ENCODE results near the gene BIN2.

Gene BIN2

GRCh38 chr12:51254536-51254935 is 69.4 kb downstream of the BIN2 start:
- TF ChIP-seq CTCF (IDR thresholded peaks at IDR 0.05; ENCODE audit: low read length, missing control alignments): no peak
- no peak overlapping the region for H3K4me3 ChIP-seq (replicated peaks; ENCODE audit: low read depth, low read length)
- no peak for DNase-seq (ENCODE audit: low read depth)

GRCh38 chr12:51253276-51253675 is 70.7 kb downstream of the BIN2 start:
- TF ChIP-seq CTCF (IDR thresholded peaks at IDR 0.05; ENCODE audit: low read length, missing control alignments): no peak
- DNase-seq (ENCODE audit: low read depth): no peak
- H3K4me3 ChIP-seq (replicated peaks; ENCODE audit: low read depth, low read length): no peak overlapping the region

GRCh38 chr12:51247523-51248206 is 76.3 kb downstream of the BIN2 start:
- no peak for TF ChIP-seq CTCF (IDR thresholded peaks at IDR 0.05; ENCODE audit: low read length, missing control alignments)
- DNase-seq (ENCODE audit: low read depth): no peak
- no peak overlapping the region for H3K4me3 ChIP-seq (replicated peaks; ENCODE audit: low read depth, low read length)

- peak; percentile 85 for DNase-seq (ENCODE audit: low read depth)
- H3K4me3 ChIP-seq (replicated peaks; ENCODE audit: low read depth, low read length): no peak overlapping the region
- peak; percentile 9 for TF ChIP-seq CTCF (IDR thresholded peaks at IDR 0.05; ENCODE audit: low read length, missing control alignments)
These were observed 77.6 kb downstream of the BIN2 start for GRCh38 chr12:51246254-51246853.

GRCh38 chr12:51245476-51246253 is 78.3 kb downstream of the BIN2 start:
- H3K4me3 ChIP-seq (replicated peaks; ENCODE audit: low read depth, low read length): no peak overlapping the region
- TF ChIP-seq CTCF (IDR thresholded peaks at IDR 0.05; ENCODE audit: low read length, missing control alignments): no peak
- DNase-seq (ENCODE audit: low read depth): no peak

GRCh38 chr12:51244269-51244668 is 79.7 kb downstream of the BIN2 start:
- DNase-seq (ENCODE audit: low read depth): peak; percentile 21
- TF ChIP-seq CTCF (IDR thresholded peaks at IDR 0.05; ENCODE audit: low read length, missing control alignments): no peak
- H3K4me3 ChIP-seq (replicated peaks; ENCODE audit: low read depth, low read length): no peak overlapping the region

All from fibroblast of pulmonary artery (primary cell).